ENCODE measurements around the gene HMCN1.
"Not testable (repeated sequence)": the region's sequence is repeated elsewhere in the genome, so short reads cannot be mapped to it uniquely, and the experiment has no call there.

The HMCN1 gene

DNA sequence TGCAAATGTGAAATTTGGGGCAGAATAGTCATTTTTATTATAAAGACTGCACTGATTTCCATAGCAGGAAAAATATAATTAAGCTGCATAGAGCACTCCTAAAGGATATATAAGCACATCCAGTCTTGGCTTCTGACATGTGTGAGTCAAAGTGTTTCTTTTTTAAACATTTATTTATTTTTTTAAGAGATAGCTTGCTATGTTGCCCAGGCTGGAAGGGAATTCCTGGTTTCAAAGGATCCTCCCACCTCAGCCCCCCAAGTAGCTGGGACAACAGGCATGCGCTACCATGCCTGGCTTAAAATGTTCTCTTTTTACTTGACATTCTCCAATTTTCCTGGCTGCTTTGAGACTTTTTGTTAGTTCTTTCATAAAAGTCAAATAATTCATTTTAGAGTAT is 126.1 kb downstream of the HMCN1 start:
- DNase-seq: no peak

DNA sequence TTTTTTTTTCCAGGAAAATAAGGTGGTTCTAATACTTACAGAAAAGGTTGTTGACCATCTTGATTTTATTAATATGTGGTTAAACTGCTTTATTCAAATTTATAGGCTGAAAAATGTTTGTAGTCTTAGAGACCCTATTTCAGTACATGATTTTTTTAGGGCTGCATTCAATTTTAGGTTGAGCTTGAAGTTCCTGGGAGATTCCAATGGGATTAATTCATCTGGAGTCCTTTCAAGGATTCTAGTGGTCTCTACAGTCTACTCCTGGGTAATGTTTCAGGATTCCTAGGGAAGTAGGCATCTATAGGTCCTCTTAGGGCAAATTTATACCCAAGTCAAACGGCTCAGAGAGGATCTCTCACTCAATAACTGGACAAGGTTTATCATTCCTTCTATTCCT is 126.7 kb downstream of the HMCN1 start:
- DNase-seq: no peak

DNA sequence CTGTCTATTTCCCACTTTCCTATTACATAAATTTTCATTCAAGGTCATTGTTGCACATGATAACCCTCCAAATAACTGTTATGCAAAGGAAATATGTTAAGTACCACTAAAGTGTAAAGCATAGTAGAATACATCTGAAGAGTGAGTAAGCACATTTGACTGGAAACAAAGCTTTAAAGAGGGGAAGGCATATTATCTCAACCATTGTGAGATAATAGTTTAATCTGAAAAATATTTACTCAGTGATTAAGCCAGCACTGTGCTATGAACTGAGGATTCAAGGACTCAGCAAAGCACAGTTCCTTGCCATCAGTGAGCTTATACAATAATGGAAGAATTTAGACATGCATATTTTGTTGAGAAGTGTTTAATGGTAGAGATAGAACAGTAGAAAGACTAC is 127.4 kb downstream of the HMCN1 start:
- no peak for DNase-seq

DNA sequence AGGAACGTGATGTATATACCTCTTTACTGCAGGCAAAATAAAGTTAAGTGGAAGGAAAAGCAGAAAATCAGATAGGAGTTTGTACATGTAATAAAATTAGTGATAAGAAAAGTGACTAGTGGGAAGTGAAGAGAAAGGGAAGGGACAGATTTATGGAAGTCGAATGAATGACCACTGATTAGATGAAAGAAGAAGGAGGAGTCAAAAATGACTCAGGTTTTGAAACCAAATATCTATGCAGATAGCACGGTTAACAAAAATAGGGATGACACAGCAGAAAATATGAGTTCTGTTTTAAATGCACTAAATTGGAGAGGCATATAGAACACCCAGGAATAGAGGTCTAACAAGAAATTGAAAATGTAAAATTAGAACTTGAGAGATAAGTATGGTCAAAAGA is 128.0 kb downstream of the HMCN1 start:
- no peak for DNase-seq

DNA sequence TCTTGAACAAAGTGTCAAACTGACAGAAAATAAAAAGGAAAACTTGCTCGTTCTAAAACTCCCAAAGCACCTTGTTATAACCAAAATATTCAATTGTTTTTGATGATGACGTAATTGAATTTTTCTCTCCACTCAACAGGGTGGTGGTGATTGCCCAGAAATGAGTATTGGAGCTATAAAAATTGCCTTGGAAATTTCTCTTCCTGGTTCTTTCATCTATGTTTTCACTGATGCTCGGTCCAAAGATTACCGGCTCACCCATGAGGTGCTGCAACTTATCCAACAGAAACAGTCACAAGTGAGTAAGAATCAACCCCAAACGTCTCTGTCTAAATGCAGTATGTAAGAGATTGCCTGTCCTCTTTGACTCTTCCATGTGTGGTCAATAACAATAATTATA is 130.1 kb downstream of the HMCN1 start:
- DNase-seq: no peak

DNA sequence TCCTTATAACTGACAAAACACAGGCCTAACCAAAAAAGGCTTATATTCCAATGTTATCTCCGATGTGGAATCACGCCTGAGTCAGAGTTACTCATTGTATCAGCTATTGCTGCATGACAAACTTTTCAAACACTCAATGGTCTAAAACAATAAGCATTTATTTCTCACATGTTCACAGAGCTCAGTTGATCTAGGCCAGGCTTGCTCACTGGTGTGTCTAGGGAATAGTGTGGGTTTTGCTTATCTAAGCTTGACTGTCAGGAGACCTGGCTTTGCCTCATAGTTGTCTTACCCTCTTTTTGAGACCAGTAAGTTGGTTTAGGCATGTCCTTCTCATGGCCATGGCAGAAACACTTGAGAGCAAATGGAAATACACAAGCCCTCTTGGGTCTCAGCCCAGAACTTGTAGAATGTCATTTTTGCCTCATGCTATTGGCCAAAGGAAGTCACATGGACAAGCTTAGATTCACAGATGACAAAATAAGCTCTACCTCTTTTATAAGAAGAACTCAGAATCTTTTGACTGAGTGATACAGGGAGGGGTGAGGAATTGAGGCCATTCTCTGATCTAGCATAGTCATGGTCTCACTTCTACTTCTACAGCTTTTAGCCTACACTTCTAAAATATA is 130.8 kb downstream of the HMCN1 start:
- DNase-seq: no peak

DNA sequence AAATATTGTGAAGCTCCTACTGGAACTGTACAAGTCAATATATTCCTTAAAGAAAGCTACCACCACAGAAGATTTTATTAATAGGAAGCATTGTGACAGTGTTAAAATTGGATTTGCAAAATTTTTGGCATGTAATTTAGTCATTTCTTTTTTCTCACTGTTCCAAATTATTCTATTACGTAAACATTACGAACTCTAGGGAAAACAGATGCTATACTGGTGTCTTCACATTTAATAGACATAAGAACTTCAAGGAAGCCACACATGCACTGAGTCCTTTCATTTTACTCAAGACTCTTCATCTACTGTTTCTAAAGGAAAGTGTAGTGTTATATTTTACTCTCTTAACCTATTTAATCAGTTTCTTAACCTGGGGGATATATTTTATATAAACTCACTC is 135.4 kb downstream of the HMCN1 start:
- no peak for DNase-seq

DNA sequence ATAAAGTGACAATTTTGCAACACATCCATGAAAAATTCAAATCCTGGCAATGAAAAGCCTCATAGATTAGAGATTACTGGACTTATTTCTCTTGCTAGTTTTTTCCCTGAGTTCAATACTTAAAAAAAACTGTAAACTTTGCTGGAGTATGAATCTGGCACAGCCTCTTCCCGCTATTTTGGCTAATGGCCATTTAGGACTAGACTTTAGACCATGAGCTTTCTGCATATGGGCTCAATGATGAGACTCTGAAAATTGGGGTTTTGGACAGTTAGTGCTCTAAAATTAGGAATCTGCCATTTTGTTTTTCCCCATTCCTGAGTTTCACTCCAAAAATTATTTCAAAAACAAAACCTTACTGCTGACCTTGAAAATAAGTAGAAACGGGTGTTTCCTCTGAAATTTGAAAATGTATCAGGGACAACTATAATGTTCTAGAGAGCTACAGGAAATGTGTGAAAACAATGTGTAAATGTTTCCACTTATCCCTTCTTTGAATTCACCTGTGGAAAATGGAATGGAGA is 137.5 kb downstream of the HMCN1 start:
- no peak for DNase-seq

DNA sequence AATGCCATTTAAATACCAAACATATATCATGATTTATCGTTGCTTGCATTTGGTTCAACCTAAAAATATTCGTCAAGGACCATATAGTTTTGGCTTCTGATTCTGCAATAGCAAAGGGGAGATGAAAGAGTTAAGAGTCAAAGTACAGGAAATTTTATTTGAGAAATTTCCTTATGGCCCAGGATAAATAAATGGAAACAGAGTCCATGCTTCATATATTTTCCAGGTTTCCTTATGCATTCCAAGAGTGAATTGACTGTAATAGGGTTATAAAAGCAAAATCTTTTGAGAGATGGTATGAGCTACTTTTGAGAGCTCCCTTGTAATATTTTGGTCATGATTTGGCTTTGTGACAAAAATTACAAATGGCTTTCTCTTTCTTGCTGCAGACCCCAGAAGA is 140.1 kb downstream of the HMCN1 start:
- DNase-seq: no peak

DNA sequence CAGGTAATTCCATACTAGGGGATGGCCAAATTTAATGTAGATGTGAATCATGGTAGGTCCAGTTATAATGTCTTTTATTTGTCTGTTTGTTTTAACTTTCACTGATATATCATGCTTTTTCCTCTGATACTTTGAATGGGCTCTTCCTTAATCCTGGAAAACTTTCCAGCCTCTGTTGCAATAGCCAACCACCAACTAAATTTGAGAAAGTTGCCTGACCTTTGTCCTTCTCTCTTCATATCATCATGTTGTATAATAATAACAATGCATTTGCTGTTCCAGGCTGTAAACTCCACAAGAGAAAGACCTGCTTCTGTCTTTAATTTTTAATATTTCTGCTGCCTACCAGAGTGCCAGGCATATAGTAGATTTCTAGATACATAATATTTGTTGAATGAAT is 146.1 kb downstream of the HMCN1 start:
- no peak for DNase-seq

DNA sequence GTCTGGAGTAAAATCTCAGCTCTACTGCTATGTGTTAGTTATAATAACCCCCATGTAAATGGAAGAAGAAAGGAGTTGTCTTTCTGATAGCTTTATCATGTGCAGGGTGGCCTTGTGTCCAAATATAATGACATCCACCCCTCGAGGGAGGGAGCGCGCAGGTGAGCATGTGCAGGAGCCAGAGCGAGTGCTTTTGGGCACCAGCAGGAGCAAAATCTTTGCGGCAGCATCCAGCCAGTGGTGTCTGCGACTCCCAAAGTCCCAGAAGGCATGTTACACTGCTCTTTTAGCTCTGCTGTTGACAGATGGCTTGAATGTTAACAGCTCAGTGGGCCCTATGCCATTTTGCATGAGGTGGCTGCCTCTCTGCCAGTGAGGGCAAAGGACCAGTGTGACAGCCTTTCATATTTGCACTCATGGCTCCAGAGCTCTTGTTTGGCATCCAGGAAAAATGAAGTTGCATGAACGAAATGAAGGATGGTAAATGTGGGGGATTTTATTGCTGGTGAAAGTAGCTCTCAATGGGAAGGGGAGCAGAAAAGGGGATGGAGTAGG is 146.7 kb downstream of the HMCN1 start:
- no peak for DNase-seq

DNA sequence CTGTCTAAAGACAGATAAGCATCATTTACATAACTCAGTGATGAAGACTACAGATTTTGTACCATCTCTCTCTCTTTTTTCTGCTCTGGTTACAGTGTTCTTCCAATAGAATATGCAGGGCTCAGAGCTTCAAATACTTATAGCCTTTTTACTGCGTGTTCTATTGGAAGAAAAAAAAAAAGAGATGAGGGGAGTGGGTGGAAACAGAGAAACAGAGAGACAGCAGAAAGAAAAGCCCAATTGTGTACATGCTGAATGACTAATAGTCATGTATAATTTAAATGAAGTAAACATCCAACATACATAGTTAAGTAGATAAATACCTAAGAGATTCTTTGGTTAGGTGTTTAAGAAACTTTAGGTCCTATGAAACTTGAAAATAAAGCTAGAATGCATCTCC is 151.9 kb downstream of the HMCN1 start:
- DNase-seq: no peak

DNA sequence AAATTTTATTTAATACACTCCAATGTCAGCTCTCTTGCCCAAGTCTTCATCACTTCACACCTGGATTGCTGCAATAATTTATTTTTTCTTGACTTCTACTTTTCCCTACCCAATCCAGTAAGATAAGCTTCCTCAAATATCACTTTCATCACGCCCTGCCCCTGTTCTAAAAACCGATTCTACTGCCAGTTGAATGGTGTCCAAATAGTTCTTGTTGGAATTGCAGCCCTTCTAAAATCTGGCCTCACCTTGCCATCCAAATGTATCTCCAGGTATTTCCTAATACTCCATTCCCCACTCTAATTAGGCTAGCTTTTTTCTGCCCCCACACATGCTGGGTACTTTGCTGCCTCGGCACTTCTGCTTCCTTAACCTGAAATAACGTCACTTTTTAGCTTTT is 152.5 kb downstream of the HMCN1 start:
- no peak for DNase-seq

DNA sequence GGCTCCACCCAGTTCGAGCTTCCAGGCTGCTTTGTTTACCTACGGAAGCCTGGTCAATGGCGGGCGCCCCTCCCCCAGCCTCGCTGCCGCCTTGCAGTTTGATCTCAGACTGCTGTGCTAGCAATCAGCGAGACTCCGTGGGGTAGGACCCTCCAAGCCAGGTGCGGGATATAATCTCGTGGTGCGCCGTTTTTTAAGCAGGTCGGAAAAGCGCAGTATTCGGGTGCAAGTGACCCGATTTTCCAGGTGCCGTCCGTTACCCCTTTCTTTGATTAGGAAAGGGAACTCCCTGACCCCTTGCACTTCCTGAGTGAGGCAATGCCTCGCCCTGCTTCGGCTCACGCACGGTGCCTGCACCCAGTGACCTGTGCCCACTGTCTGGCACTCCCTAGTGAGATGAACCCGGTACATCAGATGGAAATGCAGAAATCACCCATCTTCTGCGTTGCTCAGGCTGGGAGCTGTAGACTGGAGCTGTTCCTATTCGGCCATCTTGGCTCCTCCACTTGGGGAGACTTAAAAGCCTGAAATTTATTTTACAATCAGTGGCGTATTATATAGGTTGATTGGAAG is 158.7 kb downstream of the HMCN1 start:
- DNase-seq: not testable (repeated sequence)

DNA sequence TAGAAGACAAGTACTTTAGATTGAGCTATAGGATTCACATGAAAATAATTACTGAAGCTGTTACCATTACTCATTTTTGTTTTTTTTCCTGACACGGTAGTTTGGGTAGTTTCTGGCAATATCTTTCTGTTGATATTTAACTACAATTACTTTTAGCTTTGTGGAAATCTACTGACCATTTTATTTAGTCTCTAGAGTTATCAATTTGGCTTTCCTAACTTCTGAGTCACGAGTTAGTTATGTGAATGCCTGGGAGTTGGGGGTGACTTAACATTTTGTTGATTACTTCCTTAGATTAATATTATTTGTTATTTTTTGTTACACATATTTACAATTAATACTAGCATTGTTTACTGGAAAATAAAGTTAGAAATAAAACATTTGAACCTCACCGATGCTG is 160.6 kb downstream of the HMCN1 start:
- no peak for DNase-seq

DNA sequence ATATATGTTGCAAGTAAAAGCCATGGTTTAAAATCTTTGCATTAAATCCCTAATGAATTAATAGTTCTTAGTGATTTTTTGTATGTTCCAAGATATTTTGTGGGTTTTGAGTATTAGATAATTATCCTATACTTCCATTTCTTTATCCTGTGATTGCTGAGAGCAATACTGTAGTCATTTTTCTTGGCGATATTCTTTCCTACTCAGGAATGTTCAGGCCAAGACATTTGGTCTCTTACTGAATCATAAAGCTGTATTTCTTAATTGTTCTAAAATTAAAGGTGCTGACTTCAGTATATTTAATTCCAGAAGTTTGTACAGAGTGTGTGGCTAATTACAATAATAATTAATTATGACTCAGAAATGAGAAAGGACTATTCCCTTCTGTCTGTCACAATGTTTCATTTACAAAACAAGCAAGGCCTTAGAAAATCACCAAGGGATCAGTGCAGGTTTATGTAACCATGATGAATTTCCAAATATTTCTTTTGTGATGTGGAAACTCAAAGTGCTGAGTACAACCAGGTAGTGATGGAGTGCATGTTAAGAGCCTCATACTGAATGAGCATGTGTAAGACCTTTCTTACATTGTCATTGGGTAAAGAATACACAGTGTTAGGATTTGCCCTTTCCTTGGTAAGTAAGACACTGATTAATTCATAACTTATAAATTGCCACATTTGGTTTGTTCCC is 161.2 kb downstream of the HMCN1 start:
- DNase-seq: no peak

DNA sequence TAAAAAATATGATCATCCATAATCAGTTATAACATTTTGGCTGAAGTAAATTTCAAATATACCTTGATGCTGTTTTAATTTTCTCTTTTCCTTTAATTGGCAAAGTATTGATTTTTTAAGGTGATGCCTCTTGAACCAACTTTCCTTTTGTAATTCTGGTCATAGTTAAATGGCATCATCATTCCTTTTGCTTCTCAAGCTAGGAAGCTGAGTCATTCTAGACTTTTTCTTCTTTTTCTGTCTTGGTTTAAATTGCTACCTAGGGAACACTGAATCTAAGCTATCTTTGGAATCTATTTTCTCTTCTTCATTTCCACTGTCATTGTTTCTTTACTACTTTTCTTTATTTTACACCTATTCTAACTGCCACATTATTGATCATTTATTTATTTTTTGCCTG is 162.7 kb downstream of the HMCN1 start:
- no peak for DNase-seq

DNA sequence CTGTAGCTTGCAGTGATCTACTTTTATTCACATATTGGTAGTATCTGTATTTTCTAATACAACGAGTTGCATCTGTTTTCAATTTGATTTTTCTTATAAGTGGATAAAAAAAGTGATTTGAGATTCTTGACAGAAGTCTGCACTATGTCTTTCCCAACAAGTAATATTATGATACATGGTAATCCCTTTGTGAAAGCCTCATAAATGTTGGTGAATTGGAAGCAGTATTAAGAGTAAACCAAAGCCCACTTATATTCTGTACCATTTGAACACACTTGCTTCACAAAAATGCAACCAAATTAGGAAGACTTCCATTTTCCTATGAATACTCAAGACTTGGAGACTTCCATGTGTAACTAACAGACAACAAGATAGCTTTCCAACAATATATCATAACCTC is 172.0 kb downstream of the HMCN1 start:
- no peak for DNase-seq

DNA sequence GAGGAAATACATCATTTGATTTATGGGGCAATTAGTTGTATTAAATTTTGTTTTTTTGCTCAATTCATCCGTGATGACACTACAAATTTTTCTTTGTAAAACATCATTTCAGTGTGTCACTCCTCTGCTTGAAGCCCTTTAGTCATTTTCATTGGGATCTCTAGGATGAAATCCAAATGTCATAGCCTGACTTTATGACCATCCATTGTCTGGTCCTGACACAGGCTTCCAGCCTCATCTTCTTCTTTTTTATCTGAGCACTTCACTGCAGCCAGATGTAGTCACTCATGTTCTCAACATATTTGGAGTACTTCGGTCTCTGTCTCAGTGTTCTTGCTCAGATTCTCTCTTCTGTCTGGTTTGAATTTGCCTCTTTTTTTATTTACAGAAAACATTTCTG is 173.1 kb downstream of the HMCN1 start:
- no peak for DNase-seq

DNA sequence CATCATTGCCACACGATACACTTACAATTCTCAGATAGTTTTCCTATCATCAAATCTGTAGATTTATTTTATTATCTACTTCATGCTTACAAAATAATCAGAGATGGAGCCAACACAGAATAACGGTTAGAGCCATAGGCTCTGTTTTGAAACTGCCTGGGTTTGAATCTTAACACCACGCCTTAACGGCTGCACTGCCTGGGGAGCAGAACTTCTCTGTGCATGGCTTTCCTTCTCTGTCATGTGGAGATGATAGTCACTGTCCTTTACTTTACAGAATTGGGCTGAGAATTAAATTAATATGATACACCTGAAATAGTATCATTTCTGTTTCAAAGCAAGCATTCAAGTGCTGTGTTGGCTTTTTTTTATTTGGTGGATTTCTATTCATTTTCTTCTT is 177.8 kb downstream of the HMCN1 start:
- DNase-seq: no peak

DNA sequence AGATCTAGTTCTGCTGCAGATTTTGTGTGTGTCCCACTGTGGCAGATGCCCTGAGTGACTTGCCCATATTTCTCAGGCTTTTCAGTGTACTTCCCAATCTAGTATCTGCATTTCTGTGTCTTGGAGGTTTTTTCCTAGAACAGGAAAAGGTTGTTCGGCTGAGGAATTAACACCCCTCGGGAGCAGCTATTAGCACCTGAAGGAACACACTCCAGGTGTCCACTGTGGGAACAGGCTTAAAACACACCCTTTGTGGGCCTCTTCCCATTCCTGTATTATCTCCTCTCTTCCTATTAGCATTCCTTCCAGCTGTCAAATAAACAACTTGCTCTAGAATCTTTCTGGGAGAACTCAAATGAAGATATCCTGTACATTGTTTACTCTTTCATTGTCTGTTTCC is 178.3 kb downstream of the HMCN1 start:
- DNase-seq: no peak

DNA sequence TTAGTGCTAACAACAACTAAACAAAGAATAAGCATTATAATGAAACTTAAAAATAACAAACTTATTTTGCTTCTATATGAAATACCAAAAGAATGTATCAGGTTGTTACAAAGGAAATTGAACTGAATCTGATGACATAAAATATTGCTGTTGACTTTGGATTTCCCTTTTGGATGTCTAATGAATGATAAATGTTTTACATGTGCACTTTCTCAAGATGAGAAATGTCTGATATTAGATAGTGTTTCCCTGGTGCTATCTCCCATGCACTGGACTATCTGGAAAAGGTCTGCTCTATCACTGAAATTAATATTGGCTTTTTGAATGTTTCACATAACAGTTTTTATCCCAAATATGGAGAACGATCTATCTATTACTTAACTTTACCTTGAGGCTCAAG is 179.9 kb downstream of the HMCN1 start:
- DNase-seq: no peak

DNA sequence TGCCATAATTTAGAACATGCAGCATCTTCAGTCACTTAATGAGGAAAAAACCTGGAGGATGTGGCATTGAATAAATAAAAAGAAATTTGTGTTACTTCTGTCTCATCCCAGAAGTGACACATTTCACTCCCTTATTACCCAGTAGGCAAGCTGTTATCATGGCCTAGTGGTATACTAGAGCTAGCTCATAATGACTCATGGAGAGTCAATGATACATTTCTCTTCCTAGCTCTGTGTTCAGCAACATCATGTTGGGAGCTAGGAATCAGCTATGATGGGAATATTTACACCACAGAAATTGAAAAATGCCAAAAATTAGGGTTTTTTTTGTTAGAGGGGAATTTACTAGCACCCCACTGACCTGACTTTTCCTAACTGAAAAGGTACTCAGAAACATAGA is 182.7 kb downstream of the HMCN1 start:
- no peak for DNase-seq

DNA sequence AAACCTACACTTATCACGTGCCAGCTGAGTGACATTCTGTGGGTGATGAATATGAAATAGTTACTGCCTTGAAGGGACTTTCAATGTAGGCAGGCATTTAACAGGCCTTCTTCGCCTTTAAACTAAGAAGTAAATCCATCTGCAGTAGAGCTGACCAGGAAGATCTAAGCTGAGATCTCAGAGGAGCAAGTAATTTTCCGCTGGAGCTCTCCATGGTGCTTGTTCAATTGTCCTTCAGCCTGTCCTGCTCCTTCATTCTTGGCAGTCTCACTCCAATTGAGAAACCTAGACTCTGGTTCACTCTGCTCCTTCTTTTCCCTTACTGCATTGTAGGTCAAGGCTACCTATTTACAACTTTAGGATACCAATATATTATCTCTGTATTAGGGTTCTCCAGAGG is 183.5 kb downstream of the HMCN1 start:
- no peak for DNase-seq
